ENCODE data around the gene TRAPPC6A.

DNA sequence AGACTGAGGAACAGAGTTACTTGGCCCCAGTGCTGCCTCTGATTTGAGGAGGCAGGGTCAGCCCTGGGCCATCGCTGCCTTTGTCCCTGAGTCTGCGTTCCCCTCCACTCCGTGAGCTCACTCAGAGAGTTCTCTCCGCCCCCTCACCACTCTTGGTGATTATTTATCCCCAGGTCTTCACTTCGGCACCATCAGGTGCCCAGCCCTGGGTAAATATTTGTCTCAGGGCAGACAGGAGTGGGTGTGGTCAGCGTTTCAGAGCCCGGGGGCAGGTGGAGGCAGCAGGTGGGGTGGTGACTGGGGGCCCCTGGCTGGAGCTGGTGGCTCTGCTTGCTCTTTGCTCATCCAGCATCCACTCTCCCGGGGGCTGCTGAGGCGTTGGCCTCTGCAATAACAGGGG lies 64.4 kb downstream of the TRAPPC6A start:
- TF ChIP-seq, protein P1, sequence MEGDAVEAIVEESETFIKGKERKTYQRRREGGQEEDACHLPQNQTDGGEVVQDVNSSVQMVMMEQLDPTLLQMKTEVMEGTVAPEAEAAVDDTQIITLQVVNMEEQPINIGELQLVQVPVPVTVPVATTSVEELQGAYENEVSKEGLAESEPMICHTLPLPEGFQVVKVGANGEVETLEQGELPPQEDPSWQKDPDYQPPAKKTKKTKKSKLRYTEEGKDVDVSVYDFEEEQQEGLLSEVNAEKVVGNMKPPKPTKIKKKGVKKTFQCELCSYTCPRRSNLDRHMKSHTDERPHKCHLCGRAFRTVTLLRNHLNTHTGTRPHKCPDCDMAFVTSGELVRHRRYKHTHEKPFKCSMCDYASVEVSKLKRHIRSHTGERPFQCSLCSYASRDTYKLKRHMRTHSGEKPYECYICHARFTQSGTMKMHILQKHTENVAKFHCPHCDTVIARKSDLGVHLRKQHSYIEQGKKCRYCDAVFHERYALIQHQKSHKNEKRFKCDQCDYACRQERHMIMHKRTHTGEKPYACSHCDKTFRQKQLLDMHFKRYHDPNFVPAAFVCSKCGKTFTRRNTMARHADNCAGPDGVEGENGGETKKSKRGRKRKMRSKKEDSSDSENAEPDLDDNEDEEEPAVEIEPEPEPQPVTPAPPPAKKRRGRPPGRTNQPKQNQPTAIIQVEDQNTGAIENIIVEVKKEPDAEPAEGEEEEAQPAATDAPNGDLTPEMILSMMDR (conservative IDR thresholded peaks at IDR 0.05; ENCODE audit: low read depth, low read length): no peak
- no peak for TF ChIP-seq POLR2A (IDR thresholded peaks at IDR 0.05; ENCODE audit: low read depth, low read length)
- TF ChIP-seq MAFK (IDR thresholded peaks at IDR 0.05; ENCODE audit: low read depth, low read length): no peak
- TF ChIP-seq MXI1 (IDR thresholded peaks at IDR 0.05; ENCODE audit: borderline replicate concordance, low read depth, low read length): no peak

Data from IMR-90 (cell line).